Lung (tissue), 12 donors: Measurements from ENCODE around the gene PRLHR. TPM values are rescaled to one million over a fixed set of nuclear protein-coding genes. Genes with fewer than 3 reads are reported as not detected.
"Not testable (repeated sequence)": the region's sequence is repeated elsewhere in the genome, so short reads cannot be mapped to it uniquely, and the experiment has no call there.

Experiments
- ATAC-seq: fragments of 200-7000 bp; cut with Tn5 transposase; one replicate; pipeline ENCODE4 v1.9.1; 2020; ENCODE audit warnings: moderate number of reproducible peaks; ENCODE audit not compliant: insufficient read depth, low FRiP score
- DNase-seq, 3 donors: peaks; one replicate each; pipeline ENCODE4 v3.0.0-alpha.2; 2013 to 2017
- H3K27ac ChIP-seq, 2 donors: one replicate each; pipeline ENCODE4 v1.5.1; 2013; ENCODE audit warnings: mild to moderate bottlenecking in 2 of 2, moderate library complexity in 2 of 2, control low read depth in 1 of 2, inconsistent platforms in 1 of 2, low read depth in 1 of 2, low read length in 1 of 2
- H3K27me3 ChIP-seq, 3 donors: one replicate each; pipeline ENCODE4 v1.5.1; 2013; ENCODE audit warnings: low read length in 2 of 3; ENCODE audit not compliant: control insufficient read depth in 3 of 3, insufficient read depth in 3 of 3
- H3K36me3 ChIP-seq, 4 donors: one replicate each; pipeline ENCODE4 v1.5.1; 2013; ENCODE audit warnings: low read length in 4 of 4, mild to moderate bottlenecking in 1 of 4, moderate library complexity in 1 of 4; ENCODE audit not compliant: control insufficient read depth in 4 of 4, insufficient read depth in 4 of 4
- H3K4me1 ChIP-seq, 5 donors: one replicate each; pipeline ENCODE4 v1.5.1; 2013; ENCODE audit warnings: low read length in 5 of 5, mild to moderate bottlenecking in 2 of 5, moderate library complexity in 1 of 5; ENCODE audit not compliant: control insufficient read depth in 5 of 5, insufficient read depth in 5 of 5
- H3K4me3 ChIP-seq: one replicate; pipeline ENCODE4 v1.5.1; 2013; ENCODE audit warnings: mild to moderate bottlenecking, control low read depth, moderate library complexity
- H3K9ac ChIP-seq, 2 donors: one replicate each; pipeline ENCODE4 v1.5.1; 2013; ENCODE audit warnings: low read length in 2 of 2, control low read depth in 1 of 2; ENCODE audit not compliant: insufficient read depth in 1 of 2
- H3K9me3 ChIP-seq, 4 donors: one replicate each; pipeline ENCODE4 v1.5.1; 2013; ENCODE audit warnings: low read length in 3 of 4, mild to moderate bottlenecking in 1 of 4, moderate library complexity in 1 of 4; ENCODE audit not compliant: control insufficient read depth in 4 of 4, insufficient read depth in 3 of 4
- CTCF ChIP-seq: IDR thresholded peaks from 2 replicates; pipeline ENCODE4 v1.5.1; 2012; ENCODE audit warnings: mild to moderate bottlenecking; ENCODE audit errors: control extremely low read depth, extremely low read depth
- WGBS, 2 donors: extraction: QIAGEN DNeasy Blood & Tissue Kit; methylation state at CpG; one replicate each; pipeline ENCODE4 v1.1.7; 2013; 5-methylcytosine and 5-hydroxymethylcytosine counted together
- polyA plus RNA-seq, 2 donors: library from polyadenylated mRNA; stranded (reverse); fragments of 200-250 nt; gene quantifications; one replicate each; pipeline ENCODE4 v1.2.1, GENCODE V29; 2013
- total RNA-seq, 2 donors: library from RNA; depleted of rRNA in 1 of 2; stranded (reverse); fragments of >200 nt in 1 of 2; gene quantifications; one replicate each; pipeline ENCODE4 v1.2.1, GENCODE V29; 2014 to 2021
- donor health status: control.
- donor health status: control.
- donor health status: Bipolar disorder and iron deficiency.
- donor health status: healthy.
- donor health status: DM: yes; HTN: yes; CAD: no.

PRLHR gene
- total and polyA plus RNA-seq, 4 donors, result not detected

DNA sequence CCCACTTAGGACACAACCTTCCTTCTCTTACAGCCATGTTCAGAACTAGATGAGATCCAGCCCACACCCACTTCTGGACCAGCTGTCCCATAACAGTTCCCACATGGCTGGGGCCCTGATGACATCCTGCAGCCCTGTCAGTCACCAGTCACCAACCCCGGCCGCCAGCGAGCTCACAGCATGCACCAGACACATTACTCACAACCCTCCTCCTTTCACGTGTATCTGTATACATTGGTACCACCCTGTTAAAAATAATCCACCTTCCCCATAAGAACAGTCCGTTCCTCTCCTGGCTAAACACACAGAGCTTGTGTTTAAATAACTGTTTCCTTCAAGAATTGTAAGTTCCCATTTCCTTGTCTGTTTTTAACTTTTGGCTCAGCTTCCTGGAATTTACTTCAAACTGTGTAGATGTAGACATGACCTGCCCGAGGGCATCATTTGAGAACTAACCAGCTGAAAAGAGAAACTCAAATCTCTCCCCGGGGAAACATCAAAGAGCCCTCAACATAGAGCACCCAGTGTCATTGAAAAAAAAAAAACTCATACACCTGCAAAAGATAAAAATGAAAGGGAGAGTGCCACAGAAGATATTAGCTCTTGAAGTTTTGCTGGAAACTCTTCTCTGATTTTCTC, 26.0 kb upstream of the PRLHR start:
- ATAC-seq, result no peak
- no peaks in the 10 kb centered on the region for H3K36me3 ChIP-seq
- WGBS, 2 donors, result 23 to 42% methylated on average over 7 of the region's 7 CpGs
- no peak overlapping the region for H3K9ac ChIP-seq
- peak in 1 of 3 donors; percentile 2 for DNase-seq
- TF ChIP-seq CTCF, result no peak
- H3K27ac ChIP-seq, result no peak overlapping the region
- no peaks in the 10 kb centered on the region for H3K27me3 ChIP-seq
- peaks cover 0 to 4% (median 0%) of the 10 kb centered on the region in 4 donors for H3K9me3 ChIP-seq
- H3K4me3 ChIP-seq, result no peak overlapping the region
- H3K4me1 ChIP-seq, result peaks cover 0 to 6% (median 0%) of the 10 kb centered on the region in 5 donors

DNA sequence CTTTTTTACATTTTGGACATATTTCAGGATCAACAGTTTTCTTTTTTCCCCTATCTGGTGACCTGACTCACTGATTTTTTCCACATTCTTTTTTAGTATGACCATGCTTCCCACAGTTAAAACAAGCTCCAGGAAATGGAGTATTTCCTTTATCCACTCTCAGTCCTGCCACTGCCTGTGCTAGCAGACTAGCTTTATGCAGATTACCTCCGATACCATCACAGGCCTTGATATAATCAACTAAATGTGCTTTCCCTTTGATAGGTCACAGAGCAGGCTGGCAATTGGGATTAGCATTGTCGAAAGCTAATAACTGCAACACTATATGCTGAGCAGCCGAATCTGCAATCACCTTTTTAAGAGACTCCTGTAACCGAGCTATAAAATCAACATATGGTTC, 18.4 kb upstream of the PRLHR start:
- H3K9ac ChIP-seq, H3K4me1 ChIP-seq, H3K36me3 ChIP-seq, H3K27me3 ChIP-seq, DNase-seq, ATAC-seq, H3K27ac ChIP-seq, H3K9me3 ChIP-seq, H3K4me3 ChIP-seq: not testable (repeated sequence)
- 46 to 49% methylated on average over 4 of the region's 4 CpGs for WGBS, 2 donors

GRCh38 chr10:118610577-118610976, 15.1 kb upstream of the PRLHR start:
- peaks cover 0 to 20% (median 5%) of the 10 kb centered on the region in 4 donors for H3K9me3 ChIP-seq
- no peak for DNase-seq
- ATAC-seq, result no peak
- no peaks in the 10 kb centered on the region for H3K36me3 ChIP-seq
- H3K27ac ChIP-seq, result no peak overlapping the region
- peaks cover 0 to 2% (median 0%) of the 10 kb centered on the region in 3 donors for H3K27me3 ChIP-seq
- H3K9ac ChIP-seq, result no peak overlapping the region
- 87 to 89% methylated on average over 2 of the region's 2 CpGs for WGBS, 2 donors
- H3K4me1 ChIP-seq, result no peaks in the 10 kb centered on the region
- no peak for TF ChIP-seq CTCF
- H3K4me3 ChIP-seq, result no peak overlapping the region

DNA sequence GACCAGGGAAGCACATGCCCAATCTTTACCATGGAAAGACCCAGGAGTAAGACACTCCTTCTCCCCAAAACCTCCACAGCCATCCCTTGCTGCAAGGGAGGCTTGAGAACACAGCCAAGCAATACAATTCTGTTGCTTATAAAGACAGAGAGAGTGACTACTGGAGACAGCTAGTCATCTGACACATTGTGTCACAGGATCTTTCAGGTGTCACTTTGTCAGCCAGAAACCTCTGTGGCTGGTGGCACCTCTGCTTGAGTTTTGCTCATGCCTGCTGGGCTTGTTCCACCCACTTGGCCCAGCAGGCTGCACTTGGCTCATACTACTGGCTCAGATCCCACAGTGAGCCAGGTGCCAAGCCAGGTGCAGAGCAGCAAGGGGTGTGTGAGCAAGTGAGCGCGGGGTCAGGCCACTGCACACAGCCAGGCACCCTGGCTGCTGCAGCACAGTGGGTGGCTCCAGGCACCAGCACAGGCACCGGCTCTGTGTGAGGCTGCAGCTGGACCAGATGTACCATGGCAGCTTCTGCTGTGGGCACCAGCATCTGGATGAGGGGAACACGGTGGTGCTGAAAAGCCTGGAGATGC, 12.4 kb upstream of the PRLHR start:
- no peaks in the 10 kb centered on the region for H3K4me1 ChIP-seq
- H3K4me3 ChIP-seq, result no peak overlapping the region
- peaks cover 0 to 5% (median 0%) of the 10 kb centered on the region in 3 donors for H3K27me3 ChIP-seq
- TF ChIP-seq CTCF, result no peak
- H3K9ac ChIP-seq, result no peak overlapping the region
- ATAC-seq (no peak), DNase-seq (no peak)
- H3K9me3 ChIP-seq, result peaks cover 0 to 20% (median 5%) of the 10 kb centered on the region in 4 donors
- H3K27ac ChIP-seq, result no peak overlapping the region
- no peaks in the 10 kb centered on the region for H3K36me3 ChIP-seq
- 91 to 96% methylated on average over 4 of the region's 4 CpGs for WGBS, 2 donors
